ENCODE measurements around the gene SLC7A6.

DNA sequence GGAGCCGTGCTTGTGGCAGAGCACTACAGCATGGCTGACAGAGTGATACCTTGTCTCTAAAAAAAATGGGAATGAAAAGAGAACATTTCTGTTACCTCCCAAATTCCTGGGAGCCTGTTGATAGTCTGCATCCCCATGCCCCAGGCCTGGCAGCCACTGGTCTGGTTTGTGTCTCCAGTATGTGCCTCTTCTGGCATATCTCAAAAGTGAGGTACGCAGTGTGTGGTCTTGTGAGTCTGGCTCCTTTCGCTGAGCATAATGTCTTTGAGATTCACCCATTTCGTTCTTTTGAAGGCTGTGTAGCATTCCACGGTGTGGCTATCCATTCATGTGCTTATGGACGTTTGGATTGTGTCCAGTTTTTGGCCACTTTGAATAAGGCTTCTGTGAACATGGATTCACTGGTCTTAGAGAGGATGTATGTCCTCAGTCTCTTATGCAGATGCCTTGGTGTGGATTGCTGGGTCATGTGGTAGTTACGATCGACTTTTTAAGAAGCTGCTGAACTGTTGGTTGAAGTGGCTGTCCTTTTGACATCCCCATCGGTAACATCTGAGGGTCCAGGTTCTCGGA is 85.6 kb downstream of the SLC7A6 start:
- TF ChIP-seq, protein P1, sequence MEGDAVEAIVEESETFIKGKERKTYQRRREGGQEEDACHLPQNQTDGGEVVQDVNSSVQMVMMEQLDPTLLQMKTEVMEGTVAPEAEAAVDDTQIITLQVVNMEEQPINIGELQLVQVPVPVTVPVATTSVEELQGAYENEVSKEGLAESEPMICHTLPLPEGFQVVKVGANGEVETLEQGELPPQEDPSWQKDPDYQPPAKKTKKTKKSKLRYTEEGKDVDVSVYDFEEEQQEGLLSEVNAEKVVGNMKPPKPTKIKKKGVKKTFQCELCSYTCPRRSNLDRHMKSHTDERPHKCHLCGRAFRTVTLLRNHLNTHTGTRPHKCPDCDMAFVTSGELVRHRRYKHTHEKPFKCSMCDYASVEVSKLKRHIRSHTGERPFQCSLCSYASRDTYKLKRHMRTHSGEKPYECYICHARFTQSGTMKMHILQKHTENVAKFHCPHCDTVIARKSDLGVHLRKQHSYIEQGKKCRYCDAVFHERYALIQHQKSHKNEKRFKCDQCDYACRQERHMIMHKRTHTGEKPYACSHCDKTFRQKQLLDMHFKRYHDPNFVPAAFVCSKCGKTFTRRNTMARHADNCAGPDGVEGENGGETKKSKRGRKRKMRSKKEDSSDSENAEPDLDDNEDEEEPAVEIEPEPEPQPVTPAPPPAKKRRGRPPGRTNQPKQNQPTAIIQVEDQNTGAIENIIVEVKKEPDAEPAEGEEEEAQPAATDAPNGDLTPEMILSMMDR (IDR thresholded peaks at IDR 0.05) = no peak
- TF ChIP-seq ZFX (IDR thresholded peaks at IDR 0.05; ENCODE audit: borderline replicate concordance) = no peak
